PC-3 (cell line): ENCODE measurements around the gene BMP5.

Experiments
- EZH2 ChIP-seq: fragments of 300-600 bp; sonication (generic); IDR thresholded peaks from one replicate; pipeline ENCODE4 v1.6.1; 2017; ENCODE audit warnings: antibody characterized with exemption, mild to moderate bottlenecking, low read length; ENCODE audit not compliant: unreplicated experiment
- TF ChIP-seq, protein P1 (sequence below): fragments of 300-600 bp; sonication (generic); conservative IDR thresholded peaks from 2 replicates; pipeline ENCODE4 v1.5.1; 2017; ENCODE audit warnings: antibody characterized with exemption, low read depth, mild to moderate bottlenecking, low read length

DNA sequence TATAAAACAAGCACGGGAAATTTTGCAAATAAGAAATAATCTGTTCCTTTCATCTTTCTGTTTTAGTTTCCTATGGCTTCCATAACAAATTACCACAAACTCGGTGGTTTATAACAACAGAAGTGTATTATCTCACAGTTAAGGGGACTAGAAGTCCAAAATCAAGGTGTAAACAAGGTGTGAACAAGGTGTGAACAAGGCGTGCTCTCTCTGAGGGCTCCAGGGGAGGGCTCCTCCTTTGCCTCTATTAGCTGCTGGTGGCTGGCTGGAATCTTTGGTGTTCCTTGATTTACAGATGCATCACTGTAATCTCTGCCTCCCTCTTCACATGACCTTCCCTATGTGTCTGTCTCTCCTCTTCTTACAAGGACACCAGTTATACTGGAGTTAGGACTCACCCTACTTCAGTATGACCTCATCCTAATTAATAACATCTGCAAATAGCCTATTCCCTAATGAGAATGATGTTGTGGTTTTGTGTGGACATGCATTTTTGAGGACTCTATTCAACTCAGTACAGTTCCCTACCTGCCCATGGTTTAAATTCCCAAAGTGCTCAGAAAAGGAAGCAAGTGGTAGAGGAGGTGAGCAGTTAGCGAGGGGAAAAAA, 17.5 kb upstream of the BMP5 start:
- TF ChIP-seq, protein P1, sequence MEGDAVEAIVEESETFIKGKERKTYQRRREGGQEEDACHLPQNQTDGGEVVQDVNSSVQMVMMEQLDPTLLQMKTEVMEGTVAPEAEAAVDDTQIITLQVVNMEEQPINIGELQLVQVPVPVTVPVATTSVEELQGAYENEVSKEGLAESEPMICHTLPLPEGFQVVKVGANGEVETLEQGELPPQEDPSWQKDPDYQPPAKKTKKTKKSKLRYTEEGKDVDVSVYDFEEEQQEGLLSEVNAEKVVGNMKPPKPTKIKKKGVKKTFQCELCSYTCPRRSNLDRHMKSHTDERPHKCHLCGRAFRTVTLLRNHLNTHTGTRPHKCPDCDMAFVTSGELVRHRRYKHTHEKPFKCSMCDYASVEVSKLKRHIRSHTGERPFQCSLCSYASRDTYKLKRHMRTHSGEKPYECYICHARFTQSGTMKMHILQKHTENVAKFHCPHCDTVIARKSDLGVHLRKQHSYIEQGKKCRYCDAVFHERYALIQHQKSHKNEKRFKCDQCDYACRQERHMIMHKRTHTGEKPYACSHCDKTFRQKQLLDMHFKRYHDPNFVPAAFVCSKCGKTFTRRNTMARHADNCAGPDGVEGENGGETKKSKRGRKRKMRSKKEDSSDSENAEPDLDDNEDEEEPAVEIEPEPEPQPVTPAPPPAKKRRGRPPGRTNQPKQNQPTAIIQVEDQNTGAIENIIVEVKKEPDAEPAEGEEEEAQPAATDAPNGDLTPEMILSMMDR, result no peak
- TF ChIP-seq EZH2, result no peak
